ENCODE results near the gene SNRPB2.
A peak's percentile ranks its signal among the peaks of the same experiment; 100 is the strongest.

SNRPB2 gene

GRCh38 chr20:16729565-16730460 lies at the start of gene SNRPB2:
SNRPB2 (plus strand) TSS chr20:16730026; CDS start chr20:16731703, 1,677 bp downstream.
- peak; percentile 70 to 78 (median 74) for DNase-seq (ENCODE audit: low read depth in 3 of 3, low spot score in 1 of 3)

DNA sequence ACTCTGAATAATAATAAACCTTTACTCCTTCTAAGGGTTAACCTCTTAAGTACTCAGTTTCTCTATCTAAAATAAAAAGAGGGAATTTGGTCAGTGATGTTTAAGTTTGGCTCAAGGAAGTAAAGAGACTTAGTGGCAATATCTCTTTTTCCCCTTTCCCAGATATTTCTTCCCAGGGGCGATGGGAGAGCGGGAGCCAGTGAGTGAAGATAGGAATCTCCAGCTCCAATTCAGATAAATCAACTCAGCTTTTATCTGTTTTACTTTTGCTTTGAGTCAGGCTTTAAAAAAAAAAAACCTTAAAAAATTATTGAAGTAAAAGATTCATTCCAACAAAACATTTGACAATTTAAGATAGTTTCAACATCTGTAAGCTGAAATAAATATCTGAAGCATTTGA lies 45.4 kb upstream of the SNRPB2 start:
- no peak for DNase-seq (ENCODE audit: low read depth in 3 of 3, low spot score in 1 of 3)

GRCh38 chr20:16689906-16690305 lies 39.9 kb upstream of the SNRPB2 start:
- no peak for DNase-seq (ENCODE audit: low read depth in 3 of 3, low spot score in 1 of 3)

GRCh38 chr20:16691381-16691780 lies 38.4 kb upstream of the SNRPB2 start:
- DNase-seq (ENCODE audit: low read depth in 3 of 3, low spot score in 1 of 3): no peak

GRCh38 chr20:16692009-16692408 lies 37.8 kb upstream of the SNRPB2 start:
- DNase-seq (ENCODE audit: low read depth in 3 of 3, low spot score in 1 of 3): no peak

DNA sequence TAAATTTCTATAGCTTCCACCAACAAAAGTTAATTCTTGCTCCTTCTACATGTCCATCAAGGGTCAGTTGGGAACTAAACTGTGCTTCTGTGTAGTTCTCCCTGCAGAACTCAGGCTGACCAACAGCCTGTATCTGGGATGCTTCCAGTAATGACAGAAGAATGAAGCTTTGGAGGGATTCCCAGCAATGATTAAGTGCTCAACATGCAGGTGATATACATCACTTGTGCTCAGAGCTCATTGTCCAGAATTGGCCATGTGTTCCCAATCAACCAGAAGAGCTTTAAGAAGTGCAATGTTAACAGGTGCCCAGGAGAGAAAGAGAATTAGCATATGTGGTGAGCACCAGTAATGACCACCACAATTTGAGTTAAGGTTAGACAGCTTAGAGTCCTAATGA lies 37.4 kb upstream of the SNRPB2 start:
- DNase-seq (ENCODE audit: low read depth in 3 of 3, low spot score in 1 of 3): no peak

- no peak for DNase-seq (ENCODE audit: low read depth in 3 of 3, low spot score in 1 of 3)
These were observed 36.5 kb upstream of the SNRPB2 start for GRCh38 chr20:16693278-16693677.

DNA sequence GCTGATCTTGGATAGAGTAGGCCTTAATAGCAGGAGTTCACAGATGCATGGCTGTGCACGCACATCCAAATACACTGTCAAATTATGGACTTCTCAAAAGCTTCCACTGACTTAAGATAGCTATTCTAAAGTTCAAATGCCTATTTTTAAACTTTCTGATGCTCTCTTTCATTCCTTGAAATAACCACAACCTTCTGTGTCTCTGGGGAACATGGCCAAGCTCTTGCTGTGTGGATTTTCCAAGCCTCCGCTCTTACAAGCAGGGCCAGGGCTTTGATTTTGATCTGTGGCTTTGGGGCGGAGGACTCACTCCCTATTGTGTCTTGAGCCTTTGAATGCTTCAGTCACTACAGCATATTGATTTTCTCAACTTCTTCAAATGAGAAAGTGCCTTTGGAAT lies 35.7 kb upstream of the SNRPB2 start:
- DNase-seq (ENCODE audit: low read depth in 3 of 3, low spot score in 1 of 3): no peak

DNA sequence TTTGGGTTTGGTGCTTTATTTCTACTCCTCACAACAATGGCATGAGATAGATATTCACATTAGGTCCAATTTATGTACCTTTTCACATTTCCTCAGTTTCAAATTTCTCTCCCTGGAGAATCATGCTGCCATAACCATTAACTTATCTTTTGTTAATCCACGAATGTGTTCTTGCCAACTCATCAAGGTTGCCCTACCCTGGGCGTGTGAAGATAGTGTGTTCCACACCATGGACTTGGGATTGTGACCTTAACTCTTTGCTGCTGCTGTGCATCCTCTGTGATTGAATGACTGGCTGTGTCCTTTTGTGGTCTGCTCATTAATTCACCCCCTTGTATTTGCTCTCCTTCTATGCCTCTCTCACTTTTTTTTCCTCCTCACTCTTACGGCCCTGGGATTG lies 34.2 kb upstream of the SNRPB2 start:
- no peak for DNase-seq (ENCODE audit: low read depth in 3 of 3, low spot score in 1 of 3)

- no peak for DNase-seq (ENCODE audit: low read depth in 3 of 3, low spot score in 1 of 3)
These were observed 30.5 kb upstream of the SNRPB2 start for GRCh38 chr20:16699293-16699692.

DNA sequence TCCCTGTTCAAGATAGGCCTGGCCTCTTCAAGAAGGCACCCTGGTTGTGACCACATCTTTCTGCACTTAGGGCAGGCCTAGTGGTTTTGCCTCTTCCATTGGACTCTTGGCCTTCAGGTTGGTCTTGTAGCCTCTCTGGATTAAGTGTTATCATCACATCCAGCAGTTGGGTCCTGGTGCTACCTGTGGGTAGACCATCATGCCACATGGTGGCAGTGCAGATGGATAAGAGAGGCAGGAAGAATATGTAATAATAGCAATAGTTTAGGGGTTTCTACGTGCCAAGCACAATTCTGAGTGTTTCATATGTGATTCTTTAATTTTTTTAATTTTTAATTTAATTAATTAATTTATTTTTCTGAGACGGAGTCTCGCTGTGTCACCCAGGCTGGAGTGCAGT lies 28.5 kb upstream of the SNRPB2 start:
- no peak for DNase-seq (ENCODE audit: low read depth in 3 of 3, low spot score in 1 of 3)

DNA sequence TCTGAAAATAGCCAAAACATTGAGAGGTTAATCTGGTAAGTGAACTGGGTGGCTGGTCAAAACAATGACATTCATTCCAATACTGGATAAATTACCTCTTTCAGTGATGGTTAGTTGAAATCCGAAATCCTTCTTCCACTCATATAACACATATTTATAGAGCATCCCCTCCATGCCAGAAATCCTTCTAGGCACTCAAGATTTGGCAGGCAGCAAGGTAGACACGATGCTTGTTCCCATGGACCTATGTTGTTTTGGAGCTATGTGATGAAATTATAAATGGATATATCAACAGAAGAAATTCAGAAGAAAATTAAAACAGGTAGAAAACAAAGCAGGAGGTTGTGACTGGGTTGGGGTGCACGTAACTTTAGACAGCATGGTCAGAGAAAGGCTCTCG lies 26.3 kb upstream of the SNRPB2 start:
- no peak for DNase-seq (ENCODE audit: low read depth in 3 of 3, low spot score in 1 of 3)

GRCh38 chr20:16707674-16708073 lies 22.2 kb upstream of the SNRPB2 start:
- DNase-seq (ENCODE audit: low read depth in 3 of 3, low spot score in 1 of 3): no peak

DNA sequence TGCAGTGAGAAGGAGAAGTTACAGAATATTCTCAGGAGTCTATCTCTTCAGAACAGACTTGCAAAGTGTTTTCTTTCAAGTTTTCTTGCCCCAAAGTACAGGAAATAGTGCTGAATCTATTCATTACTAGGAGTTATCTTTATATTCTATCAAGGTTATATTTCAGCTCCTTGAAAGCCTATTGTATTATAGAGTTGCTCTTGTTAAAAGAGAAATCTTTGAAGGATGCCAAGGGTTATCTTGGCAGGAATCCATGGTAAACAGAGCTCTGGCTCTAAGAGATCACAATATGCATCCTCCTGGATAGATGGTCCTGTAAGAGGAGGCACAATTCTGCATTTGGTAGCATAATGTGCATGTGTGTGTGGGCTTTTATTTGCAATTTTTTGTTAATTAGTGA lies 21.2 kb upstream of the SNRPB2 start:
- no peak for DNase-seq (ENCODE audit: low read depth in 3 of 3, low spot score in 1 of 3)

GRCh38 chr20:16709017-16709416 lies 20.8 kb upstream of the SNRPB2 start:
- DNase-seq (ENCODE audit: low read depth in 3 of 3, low spot score in 1 of 3): no peak

- DNase-seq (ENCODE audit: low read depth in 3 of 3, low spot score in 1 of 3): no peak
These were observed 19.0 kb upstream of the SNRPB2 start for GRCh38 chr20:16710781-16711180.

- no peak for DNase-seq (ENCODE audit: low read depth in 3 of 3, low spot score in 1 of 3)
These were observed 18.1 kb upstream of the SNRPB2 start for GRCh38 chr20:16711661-16712258.

DNA sequence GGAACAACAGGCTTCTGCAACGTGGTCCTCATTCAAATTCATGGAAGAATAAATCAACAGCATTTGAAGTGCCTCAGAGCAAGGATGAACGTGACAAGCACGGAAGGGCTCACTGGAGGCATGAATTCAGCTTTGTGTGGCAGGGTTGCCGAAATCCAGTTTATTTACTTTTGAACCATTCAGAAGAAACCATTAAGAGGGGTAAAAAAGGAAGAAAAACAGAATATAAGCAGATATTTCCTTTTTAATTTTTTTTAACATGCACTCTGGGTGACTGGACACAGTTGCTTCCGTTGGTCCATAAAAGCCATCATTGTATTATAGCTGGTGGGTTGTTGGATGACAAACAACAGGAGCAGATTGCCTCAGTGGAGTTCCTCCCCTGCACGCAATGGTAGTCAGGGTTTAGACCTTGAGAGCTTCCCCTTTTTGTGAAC lies 17.3 kb upstream of the SNRPB2 start:
- no peak for DNase-seq (ENCODE audit: low read depth in 3 of 3, low spot score in 1 of 3)

- DNase-seq (ENCODE audit: low read depth in 3 of 3, low spot score in 1 of 3): no peak
These were observed 16.8 kb upstream of the SNRPB2 start for GRCh38 chr20:16713066-16713465.

DNA sequence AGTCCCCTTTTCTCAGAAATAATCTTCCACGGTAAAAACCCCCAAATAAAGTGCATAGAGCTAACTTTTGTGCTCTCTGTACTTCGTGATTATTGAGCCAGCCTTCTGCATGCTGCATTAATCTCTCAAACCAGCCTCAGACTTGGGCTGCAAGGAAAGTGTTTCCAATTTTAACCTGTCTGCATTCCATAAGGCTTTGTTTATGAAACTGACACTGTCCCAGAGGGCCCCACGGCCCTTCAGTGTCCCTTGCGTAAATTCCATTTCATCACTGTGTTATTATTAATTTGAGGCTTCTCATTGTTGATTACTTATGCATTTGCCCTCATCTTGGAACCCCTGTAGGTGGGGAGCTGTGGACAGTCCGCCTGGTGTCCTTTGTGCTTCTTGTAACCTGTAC lies 15.6 kb upstream of the SNRPB2 start:
- DNase-seq (ENCODE audit: low read depth in 3 of 3, low spot score in 1 of 3): no peak

DNA sequence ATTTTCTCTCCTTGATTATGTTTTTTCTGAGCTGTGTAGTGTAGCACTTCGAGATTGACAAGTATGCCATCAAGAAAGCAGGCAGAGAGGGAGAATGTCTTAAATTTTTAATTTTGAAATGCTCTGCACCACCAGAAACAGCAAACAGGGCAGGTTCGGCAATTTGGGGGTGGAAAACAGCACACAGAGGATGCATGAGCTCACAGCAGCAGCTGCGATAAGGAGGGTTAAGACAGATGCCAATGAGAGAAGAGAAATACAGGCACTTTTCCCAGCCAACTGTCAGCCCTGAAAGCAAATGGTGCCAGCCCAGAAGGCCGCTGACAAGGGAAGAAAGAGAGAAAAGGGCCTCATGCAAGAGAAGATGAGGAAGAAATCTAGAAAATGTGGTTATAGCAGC lies 15.1 kb upstream of the SNRPB2 start:
- DNase-seq (ENCODE audit: low read depth in 3 of 3, low spot score in 1 of 3): no peak

GRCh38 chr20:16719421-16719820 lies 10.4 kb upstream of the SNRPB2 start:
- DNase-seq (ENCODE audit: low read depth in 3 of 3, low spot score in 1 of 3): no peak

- DNase-seq (ENCODE audit: low read depth in 3 of 3, low spot score in 1 of 3): no peak
These were observed 746 bp upstream of the SNRPB2 start for GRCh38 chr20:16729080-16729479.
